GM18951 (cell line): ENCODE data around the gene ERC1.

Experiments
- POLR2A ChIP-seq: IDR thresholded peaks from 4 replicates; pipeline ENCODE4 v1.6.1; 2011; ENCODE audit warnings: mild to moderate bottlenecking; ENCODE audit not compliant: insufficient read length, insufficient read depth; ENCODE audit errors: extremely low read depth
- in situ Hi-C: fragments of 300-500 bp; cut with MboI; formaldehyde crosslinking; loops from one replicate; pipeline ENCODE4 v1.12.0; 2022; ENCODE audit warnings: low sequenced_read_pairs, mixed read lengths, inconsistent platforms; ENCODE audit not compliant: unreplicated experiment

The ERC1 gene

GRCh38 chr12:1418144-1418543 lies 427.1 kb downstream of the ERC1 start:
- in situ Hi-C loops: no loop called here
- no peak for TF ChIP-seq POLR2A

GRCh38 chr12:1419849-1420371 lies 428.9 kb downstream of the ERC1 start:
- in situ Hi-C loops: no loop called here
- TF ChIP-seq POLR2A: no peak

GRCh38 chr12:1421091-1421846 lies 430.2 kb downstream of the ERC1 start:
- in situ Hi-C loops: no loop called here
- TF ChIP-seq POLR2A: no peak

- no peak for TF ChIP-seq POLR2A
- in situ Hi-C loops: no loop called here
Measured at GRCh38 chr12:1422604-1423315, 431.7 kb downstream of the ERC1 start.

- no peak for TF ChIP-seq POLR2A
- in situ Hi-C loops: no loop called here
Measured at GRCh38 chr12:1424674-1425395, 433.8 kb downstream of the ERC1 start.

GRCh38 chr12:1425396-1425729 lies 434.3 kb downstream of the ERC1 start:
- in situ Hi-C loops: no loop called here

GRCh38 chr12:1428671-1429070 lies 437.6 kb downstream of the ERC1 start:
- TF ChIP-seq POLR2A: no peak
- in situ Hi-C loops: no loop called here

More at GRCh38 chr12:1425396-1425729, 434.3 kb downstream of the ERC1 start:
- TF ChIP-seq POLR2A: no peak

GRCh38 chr12:1429980-1430379 lies 439.0 kb downstream of the ERC1 start:
- in situ Hi-C loops: no loop called here

GRCh38 chr12:1434296-1434955 lies 443.4 kb downstream of the ERC1 start:
- in situ Hi-C loops: no loop called here
- no peak for TF ChIP-seq POLR2A

More at GRCh38 chr12:1429980-1430379, 439.0 kb downstream of the ERC1 start:
- no peak for TF ChIP-seq POLR2A

- in situ Hi-C loops: no loop called here
- TF ChIP-seq POLR2A: no peak
Measured at GRCh38 chr12:1435044-1435443, 444.0 kb downstream of the ERC1 start.

GRCh38 chr12:1435456-1435855 lies 444.4 kb downstream of the ERC1 start:
- no peak for TF ChIP-seq POLR2A
- in situ Hi-C loops: no loop called here

GRCh38 chr12:1436015-1436414 lies 445.0 kb downstream of the ERC1 start:
- in situ Hi-C loops: no loop called here
- TF ChIP-seq POLR2A: no peak

- no peak for TF ChIP-seq POLR2A
Measured at GRCh38 chr12:1436981-1437380, 446.0 kb downstream of the ERC1 start.

More at GRCh38 chr12:1436981-1437380, 446.0 kb downstream of the ERC1 start:
- in situ Hi-C loops: no loop called here
